Vagina (tissue), 2 donors: Measurements from ENCODE around the gene CMTM1.

Source experiments
- CTCF ChIP-seq, 3 experiments: fragments of 450-650 bp in 2 of 3; fragments of 200-600 bp in 1 of 3; sonication (generic) in 1 of 3; IDR thresholded peaks; one replicate each; pipeline ENCODE4 v1.5.1; 2017 to 2019; ENCODE audit warnings: antibody characterized with exemption in 3 of 3, mild to moderate bottlenecking in 2 of 3, moderate library complexity in 2 of 3
- POLR2A ChIP-seq, 2 donors: fragments of 450-650 bp; IDR thresholded peaks; one replicate each; pipeline ENCODE4 v1.6.1; 2017; ENCODE audit warnings: antibody characterized with exemption in 2 of 2, mild to moderate bottlenecking in 2 of 2, moderate library complexity in 2 of 2

GRCh38 chr16:66566051-66566901 is at the start of gene CMTM1:
- TF ChIP-seq CTCF (IDR thresholded peaks at IDR 0.05) (no peak), POLR2A (IDR thresholded peaks at IDR 0.05) (no peak)
